Gastrocnemius medialis (tissue), 4 donors: ENCODE results near the gene GNB1.
"Not testable (repeated sequence)": the region's sequence is repeated elsewhere in the genome, so short reads cannot be mapped to it uniquely, and the experiment has no call there.

Experiments
- POLR2A ChIP-seq, 2 donors: fragments of 450-650 bp; IDR thresholded peaks; one replicate each; pipeline ENCODE4 v1.6.1; 2017; ENCODE audit warnings: antibody characterized with exemption in 2 of 2, mild to moderate bottlenecking in 2 of 2, moderate library complexity in 2 of 2
- TF ChIP-seq, protein P1 (sequence below), 5 experiments: fragments of 450-650 bp in 3 of 5; fragments of 200-600 bp in 2 of 5; sonication (generic) in 2 of 5; IDR thresholded peaks in 4 of 5; conservative IDR thresholded peaks in 1 of 5; 1 replicate in 4 of 5; 2 replicates in 1 of 5; pipeline ENCODE4 v1.5.1; 2016 to 2019; ENCODE audit warnings: antibody characterized with exemption in 5 of 5, mild to moderate bottlenecking in 3 of 5, moderate library complexity in 3 of 5

DNA sequence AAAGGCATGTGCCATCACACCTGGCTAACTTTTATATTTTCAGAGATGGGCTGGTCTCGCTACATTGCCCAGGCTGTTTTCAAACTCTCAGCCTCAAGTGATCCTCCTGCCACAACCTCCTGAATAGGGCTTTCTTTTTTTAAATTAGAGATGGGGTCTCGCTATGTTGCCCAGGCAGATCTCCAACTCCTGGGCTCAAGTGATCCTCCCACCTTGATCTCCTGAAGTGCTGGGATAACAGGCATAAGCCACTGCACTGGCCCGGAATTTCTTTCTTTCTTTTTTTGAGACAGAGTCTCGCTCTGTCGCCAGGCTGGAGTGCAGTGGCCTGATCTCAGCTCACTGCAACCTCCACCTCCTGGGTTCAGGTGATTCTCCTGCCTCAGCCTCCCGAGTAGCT lies 34.7 kb downstream of the GNB1 start:
- TF ChIP-seq, protein P1, sequence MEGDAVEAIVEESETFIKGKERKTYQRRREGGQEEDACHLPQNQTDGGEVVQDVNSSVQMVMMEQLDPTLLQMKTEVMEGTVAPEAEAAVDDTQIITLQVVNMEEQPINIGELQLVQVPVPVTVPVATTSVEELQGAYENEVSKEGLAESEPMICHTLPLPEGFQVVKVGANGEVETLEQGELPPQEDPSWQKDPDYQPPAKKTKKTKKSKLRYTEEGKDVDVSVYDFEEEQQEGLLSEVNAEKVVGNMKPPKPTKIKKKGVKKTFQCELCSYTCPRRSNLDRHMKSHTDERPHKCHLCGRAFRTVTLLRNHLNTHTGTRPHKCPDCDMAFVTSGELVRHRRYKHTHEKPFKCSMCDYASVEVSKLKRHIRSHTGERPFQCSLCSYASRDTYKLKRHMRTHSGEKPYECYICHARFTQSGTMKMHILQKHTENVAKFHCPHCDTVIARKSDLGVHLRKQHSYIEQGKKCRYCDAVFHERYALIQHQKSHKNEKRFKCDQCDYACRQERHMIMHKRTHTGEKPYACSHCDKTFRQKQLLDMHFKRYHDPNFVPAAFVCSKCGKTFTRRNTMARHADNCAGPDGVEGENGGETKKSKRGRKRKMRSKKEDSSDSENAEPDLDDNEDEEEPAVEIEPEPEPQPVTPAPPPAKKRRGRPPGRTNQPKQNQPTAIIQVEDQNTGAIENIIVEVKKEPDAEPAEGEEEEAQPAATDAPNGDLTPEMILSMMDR (IDR thresholded peaks at IDR 0.05 in 4 of 5, conservative IDR thresholded peaks at IDR 0.05 in 1 of 5) = not testable (repeated sequence)
- TF ChIP-seq POLR2A (IDR thresholded peaks at IDR 0.05) = not testable (repeated sequence)
